ENCODE measurements around the gene RPS21. TPM values are rescaled to one million over a fixed set of nuclear protein-coding genes. Genes with fewer than 3 reads are reported as not detected.

RPS21 gene
- polyA plus RNA-seq, 1 of the 3 experiments (the other 2 are of a cell fraction), result 16,625 TPM

GRCh38 chr20:62368976-62369814, 17.7 kb upstream of the RPS21 start (continued):
- TF ChIP-seq REST (IDR thresholded peaks at IDR 0.05; ENCODE audit: low read depth, low read length), result no peak
- TF ChIP-seq NFIC (IDR thresholded peaks at IDR 0.05; ENCODE audit: borderline replicate concordance), result no peak
- peak; percentile 10 for TF ChIP-seq CHD2 (IDR thresholded peaks at IDR 0.05; ENCODE audit: low read length, partially characterized antibody)
- TF ChIP-seq POLR2AphosphoS5 (IDR thresholded peaks at IDR 0.05; ENCODE audit: low read depth, low read length), result no peak
- peak; percentile 27; the same call in 1 of the 2 replicates for TF ChIP-seq JUND (IDR thresholded peaks at IDR 0.05)
- TF ChIP-seq EP300 (IDR thresholded peaks at IDR 0.05; ENCODE audit: borderline replicate concordance in 1 of 2, low read depth in 1 of 2, low read length in 1 of 2), result peak in 1 of 2 experiments; percentile 16; a peak in 1 of 4 replicates
- no peak for TF ChIP-seq FOXJ3 (CRISPR knock-in tag; IDR thresholded peaks at IDR 0.05)
- no peak for TF ChIP-seq GATA2 (CRISPR knock-in tag; IDR thresholded peaks at IDR 0.05)
- TF ChIP-seq NRF1 (IDR thresholded peaks at IDR 0.05; ENCODE audit: low read depth, low read length), result no peak
- TF ChIP-seq TAF1 (IDR thresholded peaks at IDR 0.05; ENCODE audit: borderline replicate concordance, low read depth, low read length), result no peak; the same call in 1 of the 2 replicates
- TF ChIP-seq PBX3 (IDR thresholded peaks at IDR 0.05), result no peak; the same call in 1 of the 2 replicates
- TF ChIP-seq MXI1 (IDR thresholded peaks at IDR 0.05; ENCODE audit: low read depth, low read length), result 0 out of 2 replicates have a peak, but pooled peaks have one; percentile 27
- peak; percentile 31 for TF ChIP-seq RCOR1 (IDR thresholded peaks at IDR 0.05; ENCODE audit: low read length)
- TF ChIP-seq TEAD4 (IDR thresholded peaks at IDR 0.05; ENCODE audit: borderline replicate concordance, insufficient read depth), result no peak
- no peak for TF ChIP-seq RAD21 (IDR thresholded peaks at IDR 0.05; ENCODE audit: low read length)
- TF ChIP-seq YY1 (IDR thresholded peaks at IDR 0.05; ENCODE audit: low read depth), result no peak
- no peak for TF ChIP-seq GABPA (IDR thresholded peaks at IDR 0.05; ENCODE audit: low read depth)
- TF ChIP-seq ZBTB33 (IDR thresholded peaks at IDR 0.05; ENCODE audit: borderline replicate concordance, low read depth), result no peak
- TF ChIP-seq SIN3A (IDR thresholded peaks at IDR 0.05; ENCODE audit: borderline replicate concordance, low read depth, low read length), result peak; percentile 43; the same call in 1 of the 2 replicates
- TF ChIP-seq RXRA (IDR thresholded peaks at IDR 0.05; ENCODE audit: borderline replicate concordance, low read depth), result peak; percentile 28; the same call in 1 of the 2 replicates
- no peak for TF ChIP-seq MEF2A (IDR thresholded peaks at IDR 0.05; ENCODE audit: borderline replicate concordance, low read depth)
- no peak for TF ChIP-seq IRF3 (IDR thresholded peaks at IDR 0.05; ENCODE audit: low read depth, low read length)
- TF ChIP-seq USF1 (IDR thresholded peaks at IDR 0.05; ENCODE audit: borderline replicate concordance, low read depth), result no peak
- no peak for TF ChIP-seq EZH2phosphoT487 (IDR thresholded peaks at IDR 0.05; ENCODE audit: borderline replicate concordance, low read depth)
